CD4-positive, alpha-beta T cell treated with Interferon alpha-2 for 1 hour (primary cell): ENCODE measurements around the gene HERC3.

Source experiments
- DNase-seq, 2 donors: peaks; one replicate each; pipeline ENCODE4 v3.0.0-alpha.2; 2020 to 2022

HERC3 gene

DNA sequence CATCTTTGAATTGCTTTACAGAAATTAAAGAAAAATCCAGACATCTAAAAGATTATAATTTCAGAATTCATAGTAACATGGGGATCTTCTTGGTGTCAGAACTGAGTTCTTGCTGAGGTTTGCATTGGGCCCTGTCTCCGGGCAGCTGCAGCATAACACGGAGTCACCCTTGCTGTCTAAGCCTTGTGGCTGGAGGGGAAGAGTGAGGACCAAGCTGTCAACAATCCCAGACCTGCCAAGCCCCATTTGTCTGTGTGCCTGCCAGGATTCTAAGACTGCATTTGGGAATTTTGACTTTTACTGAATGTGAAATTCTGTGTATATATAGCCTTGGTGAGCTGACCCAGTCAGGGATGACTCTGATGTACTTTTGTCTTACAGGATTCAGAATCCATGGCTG, 130.5 kb downstream of the HERC3 start:
- no peak for DNase-seq

DNA sequence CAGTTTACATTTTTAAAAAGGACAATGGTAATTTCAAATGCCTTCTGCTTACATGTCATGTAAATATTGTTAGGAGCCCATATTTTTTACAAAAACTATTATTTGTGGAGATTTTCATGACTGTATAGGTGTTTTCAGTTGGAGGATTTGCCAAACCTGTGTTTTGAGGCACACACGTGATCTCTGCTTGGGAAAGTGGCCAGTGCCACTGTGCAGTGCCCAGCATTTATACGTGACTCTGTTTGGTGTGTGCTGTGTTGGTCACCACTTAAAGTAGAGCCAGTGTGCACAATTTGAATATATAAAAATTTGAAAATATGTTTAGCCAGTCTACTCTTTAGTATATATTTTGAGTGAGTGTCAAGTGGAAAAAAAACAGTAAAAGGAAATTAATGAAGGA, 132.1 kb downstream of the HERC3 start:
- DNase-seq, result no peak

DNA sequence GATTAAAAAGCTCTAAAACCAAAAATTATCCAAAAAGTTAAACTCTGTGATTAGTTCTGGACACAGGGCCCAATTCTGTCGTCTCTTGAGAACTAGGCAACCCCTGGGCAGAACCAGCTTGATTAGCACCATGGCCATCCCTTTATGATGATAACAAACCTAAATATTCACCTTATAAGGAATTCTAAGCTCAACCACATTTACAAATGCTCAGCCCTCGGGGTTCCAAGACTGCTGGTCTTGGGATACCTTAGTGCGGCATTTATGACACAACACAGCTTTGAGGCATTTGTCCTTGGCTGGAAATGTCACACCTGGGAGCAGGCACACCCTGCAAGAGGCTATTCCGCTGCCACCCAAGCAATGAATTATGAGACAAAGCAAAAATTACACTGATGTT, 132.9 kb downstream of the HERC3 start:
- DNase-seq, result no peak

DNA sequence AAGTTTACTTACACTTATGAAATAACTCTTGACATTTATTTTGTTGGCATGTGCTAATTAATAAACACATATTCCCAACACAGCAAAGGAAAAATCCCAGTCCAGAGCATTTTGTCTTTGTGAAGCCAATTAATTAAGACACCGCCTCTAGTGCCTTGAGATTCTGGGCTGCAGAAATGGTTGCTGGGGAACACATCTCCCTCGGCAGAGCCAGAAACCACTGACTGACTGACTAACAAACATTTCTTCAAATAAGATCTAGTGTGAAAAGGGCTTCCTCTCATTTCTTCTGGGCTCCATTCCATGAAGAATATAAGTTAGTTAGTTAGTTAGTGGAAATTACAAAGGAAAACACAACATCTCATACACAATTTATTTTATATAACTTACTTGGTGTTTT, 133.7 kb downstream of the HERC3 start:
- no peak for DNase-seq

DNA sequence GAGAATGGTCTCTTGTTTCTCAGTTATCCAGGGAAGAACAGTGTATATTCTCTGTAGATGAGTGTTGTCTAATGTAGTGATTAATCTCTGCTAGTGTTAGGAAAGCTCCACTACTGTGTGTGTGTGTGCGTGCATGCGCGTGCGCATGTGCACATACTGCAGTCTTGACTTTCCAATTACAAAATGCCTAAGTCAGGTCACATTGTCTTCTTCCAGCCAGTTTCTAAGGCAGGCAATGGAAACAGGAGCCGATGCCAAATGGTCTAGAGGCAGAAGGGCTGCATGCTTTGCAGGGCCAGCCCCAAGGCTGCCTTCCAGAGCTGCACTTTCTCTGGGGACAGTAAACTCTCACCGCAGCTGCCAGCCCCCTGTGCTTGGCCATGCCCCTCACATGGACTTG, 135.9 kb downstream of the HERC3 start:
- DNase-seq, result no peak

DNA sequence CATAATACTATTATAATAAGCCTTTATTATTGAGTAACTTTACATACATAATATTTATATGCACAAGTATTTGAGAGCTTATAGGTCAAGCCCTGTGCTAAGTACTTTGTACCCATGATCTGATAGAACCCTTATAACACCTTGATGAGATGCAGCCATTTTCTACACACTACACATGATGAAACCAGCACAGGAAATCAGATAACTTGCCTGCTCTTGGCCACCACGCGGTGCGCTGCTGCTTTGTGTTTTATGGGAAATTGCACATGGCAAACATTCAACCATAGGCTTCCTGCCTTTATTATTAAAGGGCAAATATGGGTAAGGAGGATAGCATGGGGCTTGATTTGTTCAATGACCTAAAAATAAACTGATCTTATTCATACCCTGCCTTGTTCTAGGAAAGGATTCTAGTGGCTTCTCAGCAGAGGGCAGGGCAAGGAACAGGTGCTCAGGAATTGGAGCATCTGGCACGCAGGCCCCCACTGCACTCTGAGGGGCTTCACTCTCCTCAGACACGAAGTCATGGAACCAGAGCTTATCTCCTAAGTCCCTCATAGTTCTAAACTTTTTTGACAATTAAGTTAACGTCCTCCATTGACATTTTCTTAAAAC, 137.0 kb downstream of the HERC3 start:
- no peak for DNase-seq

DNA sequence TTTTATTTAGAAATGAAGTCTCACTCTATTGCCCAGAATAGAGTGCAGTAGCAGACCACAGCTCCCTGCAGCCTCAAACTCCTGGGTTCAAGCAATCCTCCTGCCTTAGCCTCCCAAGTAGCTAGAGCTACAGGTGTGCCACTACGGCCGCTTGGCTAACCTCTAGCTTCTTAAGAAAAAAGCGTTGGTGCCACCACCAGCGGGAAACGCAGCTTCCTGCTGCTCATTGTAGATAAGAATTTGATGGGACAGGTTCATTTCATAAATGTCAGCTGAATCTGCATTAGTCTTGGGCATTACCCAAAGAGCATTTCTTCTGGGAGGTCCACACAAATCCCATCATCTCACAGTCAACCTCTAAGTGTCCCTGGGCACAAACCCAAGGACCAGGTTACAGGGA, 138.5 kb downstream of the HERC3 start:
- DNase-seq, result no peak

DNA sequence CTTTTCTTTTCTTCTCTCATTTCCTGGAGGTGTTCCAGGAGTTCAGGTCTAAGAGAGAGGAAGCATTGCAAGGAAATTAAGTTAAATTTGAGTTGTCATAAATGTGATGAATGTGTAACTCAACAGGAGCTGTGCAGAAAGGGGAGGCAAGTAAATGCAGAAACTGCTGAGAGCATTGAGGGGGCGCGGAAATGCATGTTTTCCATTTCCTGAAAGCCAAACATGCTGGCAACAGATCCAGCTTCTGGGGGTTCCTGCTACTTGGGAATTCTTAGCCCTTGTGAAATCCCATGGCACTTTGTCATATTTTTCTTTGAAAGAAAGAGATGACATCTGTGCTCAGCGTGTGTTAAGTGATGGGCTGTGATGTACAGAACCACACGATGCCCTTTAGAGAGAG, 139.1 kb downstream of the HERC3 start:
- DNase-seq, result no peak

DNA sequence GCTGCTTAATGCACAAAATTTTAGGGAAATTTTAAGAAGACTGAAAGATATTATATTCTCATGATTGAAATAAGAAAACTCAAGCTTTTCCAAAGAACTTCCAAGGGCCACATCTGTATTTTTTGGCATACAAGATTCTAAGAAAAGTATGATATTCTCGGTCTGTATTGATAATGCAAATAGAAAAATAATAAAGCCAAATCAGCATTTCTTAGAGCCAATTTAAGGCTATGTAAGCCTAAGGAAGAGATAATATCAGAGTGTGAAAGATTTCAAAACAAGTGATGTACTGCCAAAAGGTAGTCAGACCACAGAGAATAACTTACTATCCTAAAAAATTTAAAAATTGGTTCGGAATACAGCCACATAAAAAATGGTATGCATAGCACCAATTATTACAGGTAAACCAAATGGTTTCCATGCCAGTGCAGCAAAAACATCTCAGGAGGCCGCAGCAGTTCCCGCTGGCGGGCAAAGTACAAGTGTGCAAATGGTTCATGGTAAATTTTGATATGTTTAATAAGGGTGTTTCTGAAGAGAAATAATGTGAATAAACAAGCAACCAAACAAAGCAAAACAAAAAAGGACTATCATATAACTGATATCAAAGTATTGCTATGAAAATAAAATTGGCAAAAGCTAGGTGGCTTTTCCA, 140.6 kb downstream of the HERC3 start:
- DNase-seq, result no peak

DNA sequence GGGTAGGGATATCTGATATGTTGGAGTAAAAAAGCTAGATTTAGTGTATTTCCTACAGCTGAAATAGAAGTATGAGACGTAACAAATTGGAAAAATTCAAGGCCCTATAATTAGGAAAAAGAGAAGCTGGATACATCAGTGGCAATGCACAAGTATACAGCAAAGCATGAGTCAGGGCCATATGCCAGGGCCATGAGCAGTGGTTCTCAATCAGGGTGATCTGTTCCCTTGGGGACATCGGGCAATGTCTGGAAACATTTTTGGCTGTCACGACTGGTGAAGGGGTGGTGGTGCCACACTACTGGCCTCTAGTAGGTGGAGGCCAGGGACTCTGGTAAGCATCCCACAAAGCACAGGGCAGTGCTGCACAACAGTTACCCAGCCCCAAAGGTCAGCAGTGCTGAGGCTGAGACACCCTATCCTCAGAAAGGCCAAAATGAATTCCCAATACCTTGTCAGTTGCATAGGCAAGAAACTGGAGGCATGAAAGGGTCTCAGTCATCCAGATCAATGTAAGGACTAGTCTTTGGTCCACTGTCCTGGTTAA, 142.2 kb downstream of the HERC3 start:
- no peak for DNase-seq

DNA sequence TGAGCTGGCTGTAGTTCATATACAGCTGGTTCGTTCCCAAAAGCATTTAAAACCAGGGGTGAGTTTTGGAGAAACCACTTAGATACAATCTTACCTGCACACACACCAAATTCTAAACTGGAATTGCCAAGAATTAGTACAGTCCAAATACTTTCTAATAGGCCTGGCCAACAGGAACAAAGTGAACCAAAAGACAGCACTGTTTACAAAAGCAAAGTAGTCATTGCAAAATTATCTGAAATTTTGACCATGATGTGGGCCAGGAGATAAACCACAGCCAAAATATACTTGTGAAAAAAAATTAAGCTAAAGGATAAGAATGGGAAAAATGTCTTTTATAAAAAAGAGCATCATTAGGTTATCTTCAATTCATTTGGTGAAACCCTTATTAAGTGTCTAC, 143.3 kb downstream of the HERC3 start:
- DNase-seq, result no peak

DNA sequence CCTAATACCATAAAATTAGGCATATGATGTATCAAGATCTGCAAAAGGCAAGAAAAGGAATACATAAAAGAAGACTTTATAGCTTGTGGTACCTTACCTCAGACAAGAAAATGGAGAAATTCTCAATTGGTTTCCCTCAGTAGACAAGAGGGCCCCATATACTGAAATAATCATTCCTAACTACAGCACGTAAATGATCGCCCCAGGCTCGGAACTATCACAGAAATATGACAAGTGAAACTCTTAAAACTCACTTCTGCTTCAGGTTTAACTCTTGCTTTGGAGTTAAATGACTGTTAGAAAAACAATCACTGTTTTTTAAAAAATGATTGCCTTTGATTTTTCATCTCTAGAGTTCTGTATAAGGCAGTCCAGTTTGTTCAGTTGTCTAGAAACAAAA, 144.0 kb downstream of the HERC3 start:
- DNase-seq, result no peak

DNA sequence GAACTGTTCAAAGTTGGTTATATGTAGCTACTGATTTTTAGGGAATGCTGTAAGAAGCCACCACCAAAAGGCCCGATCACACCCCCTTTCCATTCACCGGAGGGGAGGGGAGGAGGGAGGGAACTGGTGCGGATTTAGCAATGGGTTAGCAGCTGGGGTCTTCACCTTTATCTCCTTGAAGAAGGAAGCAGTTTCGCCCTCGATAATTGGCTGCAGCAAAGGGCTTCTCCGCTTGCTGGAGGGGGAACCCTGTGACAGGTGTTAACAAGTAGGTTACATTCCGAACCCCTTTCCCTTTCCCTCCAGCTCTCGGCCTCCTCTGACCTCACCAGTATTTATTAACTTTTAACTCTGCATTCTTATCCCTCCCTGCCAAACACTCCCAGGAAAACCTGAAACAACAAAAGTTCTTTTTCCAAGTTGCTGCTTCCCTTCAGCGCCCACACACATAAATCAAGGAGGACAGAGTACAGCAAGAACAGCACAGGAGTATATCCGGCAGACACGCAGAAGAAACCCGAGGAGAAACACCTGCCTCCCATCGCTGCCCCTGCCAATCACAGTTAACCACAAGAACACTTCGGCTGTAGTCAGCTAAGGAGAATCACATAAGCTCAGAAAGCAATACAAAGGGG, 145.1 kb downstream of the HERC3 start:
- peak; percentile 6 to 12 for DNase-seq

DNA sequence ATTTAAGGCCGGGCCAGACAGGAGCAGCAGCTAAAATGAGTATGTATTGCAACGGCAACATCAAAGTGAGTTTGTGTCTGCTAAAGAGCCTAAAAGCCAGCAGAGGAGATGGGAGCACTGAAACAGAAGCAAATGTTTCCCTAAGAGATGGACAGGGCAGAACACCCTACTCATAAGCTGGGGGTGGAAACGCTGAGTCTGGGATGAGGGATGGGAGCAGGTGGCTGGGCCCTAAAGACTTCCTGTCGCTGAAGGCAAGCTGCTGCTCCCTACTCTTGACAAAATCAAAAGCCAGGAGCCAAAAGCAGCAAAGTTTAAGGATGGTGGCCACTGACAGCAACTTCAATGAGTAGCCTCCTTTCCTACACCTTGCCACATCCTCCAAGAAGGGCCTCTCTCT, 145.9 kb downstream of the HERC3 start:
- no peak for DNase-seq

DNA sequence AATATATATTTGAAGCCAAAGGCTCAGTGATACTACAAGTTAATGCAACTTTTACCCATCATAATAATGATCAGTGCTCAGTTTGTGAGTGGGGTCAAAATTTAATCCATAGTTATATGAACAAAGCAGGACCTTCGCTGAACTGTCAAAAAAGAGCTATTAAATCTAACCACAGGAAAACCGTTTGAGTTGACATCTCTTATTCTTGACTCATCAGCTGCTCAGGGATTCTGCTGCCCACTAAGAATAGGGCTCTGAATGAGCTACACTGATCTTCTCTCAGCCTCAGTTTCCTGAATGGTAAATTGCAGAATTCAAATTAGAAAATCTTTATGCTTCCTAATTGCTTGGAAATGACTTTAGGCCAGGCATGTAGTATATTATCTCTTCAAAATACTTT, 150.3 kb downstream of the HERC3 start:
- no peak for DNase-seq

DNA sequence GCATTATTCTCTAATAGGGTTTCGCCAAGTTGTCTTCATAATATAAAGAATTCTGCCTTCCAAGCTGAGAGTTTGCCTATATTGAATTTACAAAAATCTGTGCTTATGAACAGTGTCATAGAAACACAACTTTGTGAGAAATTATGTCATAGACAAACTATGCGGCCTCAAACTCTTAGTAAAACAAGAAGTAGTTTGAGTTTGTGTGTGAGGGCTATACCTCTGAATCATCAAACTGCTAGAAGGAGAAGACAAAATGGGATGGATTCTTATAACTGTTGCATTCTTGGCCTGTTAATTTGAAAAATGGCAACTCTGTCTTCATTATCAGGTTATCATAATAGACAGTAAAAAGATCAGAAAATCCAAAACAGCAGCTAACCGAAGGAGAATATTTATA, 151.4 kb downstream of the HERC3 start:
- DNase-seq, result no peak

DNA sequence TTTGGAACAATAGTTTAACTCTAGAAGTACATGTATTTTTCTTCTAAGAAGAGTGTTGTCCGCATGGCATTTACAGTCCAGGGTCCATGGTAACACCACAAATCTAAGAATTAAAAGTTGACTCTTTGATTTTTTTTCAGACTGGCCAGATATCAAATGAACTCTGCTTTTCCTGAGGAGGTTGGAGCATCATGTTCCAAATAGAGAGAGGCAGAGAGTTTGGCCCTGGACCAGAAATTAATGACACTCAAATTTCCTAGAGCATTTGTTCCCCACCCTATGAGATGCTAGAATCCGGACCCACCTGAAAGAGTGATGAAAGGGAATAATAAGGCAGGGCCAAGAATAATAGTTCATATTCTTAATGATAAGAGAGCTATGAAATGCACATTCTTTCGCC, 152.3 kb downstream of the HERC3 start:
- DNase-seq, result no peak

DNA sequence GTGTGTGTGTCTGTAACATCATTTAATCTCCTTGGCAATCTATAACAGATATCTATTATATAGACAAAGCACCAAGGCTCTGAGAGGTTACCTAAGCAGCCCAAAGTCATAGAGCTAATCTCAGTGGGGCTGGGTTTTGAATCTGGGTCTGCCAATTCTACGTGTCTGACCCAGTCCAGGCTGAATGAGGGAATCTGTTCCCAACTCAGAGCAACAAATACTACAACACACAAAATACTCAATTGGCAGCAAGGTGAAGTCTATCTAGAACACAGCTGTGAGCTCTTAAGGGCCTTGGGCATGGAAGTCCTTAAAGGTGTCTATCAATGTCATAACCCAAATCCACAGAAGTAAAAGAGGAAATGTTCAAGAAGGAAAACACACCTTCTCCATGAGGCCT, 152.9 kb downstream of the HERC3 start:
- no peak for DNase-seq

DNA sequence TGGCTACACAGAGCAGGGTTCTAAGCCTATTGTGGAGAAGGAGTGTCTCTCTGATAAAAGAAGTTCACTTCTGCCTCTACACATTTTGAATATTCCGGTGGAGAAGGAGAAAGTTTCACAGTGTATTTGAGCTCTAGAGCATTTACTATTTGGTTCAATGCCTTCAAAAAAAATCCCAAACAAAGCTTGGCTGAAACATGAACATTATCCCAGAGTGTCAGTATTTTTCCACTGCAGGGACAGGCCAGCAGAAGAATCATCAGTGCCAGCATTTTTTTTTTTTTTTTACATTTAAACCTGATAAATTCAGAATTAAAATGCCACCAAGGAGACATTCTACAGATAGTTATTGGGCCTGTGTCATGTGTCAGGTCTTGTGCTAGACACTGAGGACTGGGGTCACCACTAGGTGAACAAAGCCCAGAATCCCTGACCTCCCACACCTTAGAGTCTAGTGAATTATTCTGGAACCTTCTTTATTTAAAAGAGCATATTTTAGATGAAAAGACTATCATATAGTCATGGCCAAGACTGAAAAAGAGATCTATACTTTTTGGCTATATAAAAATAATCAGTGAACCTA, 153.4 kb downstream of the HERC3 start:
- DNase-seq, result no peak

DNA sequence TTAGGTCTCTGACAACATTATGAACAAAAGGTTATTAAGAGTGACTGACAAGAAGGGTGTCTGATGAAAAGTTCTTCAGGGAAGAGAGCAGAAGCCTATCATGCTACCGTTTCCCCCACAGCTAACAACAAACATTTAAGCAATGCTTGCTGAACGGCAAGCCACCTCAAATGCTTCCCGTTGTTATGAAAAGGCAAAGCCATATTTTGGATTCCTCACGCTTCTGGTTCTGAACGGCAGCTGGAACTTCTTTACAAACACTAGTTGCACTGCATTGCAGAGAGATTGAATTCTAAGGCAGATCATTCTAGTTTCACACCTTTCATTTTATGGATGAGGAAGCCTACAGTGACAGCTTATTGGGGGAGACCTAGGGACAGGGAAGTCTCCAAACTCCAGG, 153.9 kb downstream of the HERC3 start:
- no peak for DNase-seq

DNA sequence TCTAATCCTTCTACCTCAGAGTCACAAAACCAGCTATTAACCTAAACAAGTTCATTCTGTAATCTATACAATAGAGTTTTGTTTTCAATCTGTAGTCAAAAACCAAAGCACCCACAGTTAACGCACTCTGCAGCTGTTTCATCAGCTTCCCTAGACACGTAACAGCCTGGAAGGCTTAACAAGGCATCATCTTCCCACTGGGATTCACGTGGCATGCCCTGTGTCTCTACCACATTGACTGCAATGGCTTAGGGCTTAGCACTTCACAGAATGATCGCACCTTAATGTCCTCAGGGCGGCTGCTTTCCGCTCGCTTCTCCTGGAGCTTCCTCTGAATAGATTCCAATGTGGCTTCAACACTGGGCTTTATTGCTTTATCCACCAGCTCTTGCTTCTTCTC, 155.1 kb downstream of the HERC3 start:
- no peak for DNase-seq

DNA sequence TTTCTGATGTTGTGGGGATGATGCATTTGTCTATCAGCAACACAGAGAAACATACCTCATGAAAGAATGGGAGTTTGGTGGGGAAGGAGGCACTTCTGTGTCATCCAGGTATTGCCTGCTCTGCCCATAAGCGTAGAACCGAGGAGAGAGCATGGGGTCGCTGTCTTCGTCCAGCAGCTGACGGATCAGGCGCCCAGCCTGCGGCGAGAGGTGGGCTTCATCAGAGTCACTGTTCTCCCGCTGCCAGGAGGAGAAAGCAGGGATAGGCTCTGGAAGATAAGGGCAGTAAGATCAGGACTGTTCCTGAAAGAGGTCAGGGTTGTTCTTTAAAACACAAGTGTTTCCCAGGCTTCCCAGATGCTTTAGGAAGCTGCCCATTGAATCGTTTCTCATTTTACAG, 158.1 kb downstream of the HERC3 start:
- DNase-seq, result no peak

DNA sequence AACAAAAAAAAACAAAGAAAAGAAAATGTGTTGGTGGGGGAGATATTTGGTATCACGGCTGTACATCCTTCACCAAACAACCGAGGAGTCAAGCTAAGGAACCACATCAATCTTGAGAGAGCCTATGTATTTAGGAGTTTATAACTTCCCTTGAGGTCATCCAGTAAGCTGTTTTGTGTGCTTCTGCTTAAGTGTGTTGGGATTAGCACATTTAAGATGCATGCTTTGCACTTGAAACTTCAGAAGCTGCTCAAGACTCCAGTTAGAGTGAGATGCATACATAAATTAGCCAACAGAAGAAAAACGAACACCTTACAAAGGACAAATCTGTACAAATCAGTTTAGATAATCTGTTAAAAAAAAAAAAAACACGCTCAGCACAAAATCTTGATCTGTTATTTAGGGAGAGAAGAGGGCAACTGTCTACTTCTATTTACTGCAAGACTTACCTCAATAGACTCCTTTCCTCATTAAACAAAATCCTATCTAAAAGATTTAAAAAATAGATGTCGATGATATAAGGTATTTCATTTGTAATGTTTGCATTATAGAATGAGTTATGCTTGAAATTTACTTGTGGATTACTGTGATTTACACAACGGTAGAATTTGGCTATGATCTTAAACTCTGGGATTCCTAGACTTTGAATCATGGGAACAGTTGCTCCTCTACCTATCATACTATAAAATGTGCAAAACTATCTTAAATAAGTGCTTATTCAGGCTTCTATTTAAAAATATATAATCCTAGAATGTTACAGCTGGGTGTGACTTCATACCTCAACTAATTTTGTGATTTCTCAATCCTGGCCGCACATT, 159.2 kb downstream of the HERC3 start:
- no peak for DNase-seq
